Thymus (tissue), 11 donors: ENCODE measurements around the gene PRRT2. TPM values are rescaled to one million over a fixed set of nuclear protein-coding genes. Genes with fewer than 3 reads are reported as not detected.

ENCODE experiments used
- DNase-seq, 9 donors: peaks; one replicate each; pipeline ENCODE4 v3.0.0-alpha.2; 2013; ENCODE audit warnings: low spot score in 9 of 9, low read depth in 6 of 9, missing footprints in 1 of 9
- H3K27ac ChIP-seq, 2 donors: one replicate each; pipeline ENCODE4 v1.5.1; 2013; ENCODE audit warnings: control low read depth in 1 of 2, low read depth in 1 of 2, low read length in 1 of 2, mild to moderate bottlenecking in 1 of 2, moderate library complexity in 1 of 2
- H3K27me3 ChIP-seq, 2 donors: one replicate each; pipeline ENCODE4 v1.5.1; 2013; ENCODE audit warnings: low read length in 1 of 2; ENCODE audit not compliant: control insufficient read depth in 2 of 2, insufficient read depth in 1 of 2
- H3K36me3 ChIP-seq, 2 donors: one replicate each; pipeline ENCODE4 v1.5.1; 2013; ENCODE audit warnings: low read length in 1 of 2, mild to moderate bottlenecking in 1 of 2, moderate library complexity in 1 of 2; ENCODE audit not compliant: control insufficient read depth in 2 of 2, insufficient read depth in 2 of 2
- H3K4me1 ChIP-seq, 2 donors: one replicate each; pipeline ENCODE4 v1.5.1; 2013; ENCODE audit warnings: low read length in 2 of 2; ENCODE audit not compliant: control insufficient read depth in 2 of 2, insufficient read depth in 2 of 2
- H3K4me3 ChIP-seq, 2 donors: one replicate each; pipeline ENCODE4 v1.5.1; 2013; ENCODE audit warnings: low read length in 2 of 2, control low read depth in 1 of 2, mild to moderate bottlenecking in 1 of 2
- H3K9me3 ChIP-seq, 2 donors: one replicate each; pipeline ENCODE4 v1.5.1; 2013; ENCODE audit warnings: low read length in 1 of 2, mild to moderate bottlenecking in 1 of 2; ENCODE audit not compliant: control insufficient read depth in 2 of 2, insufficient read depth in 1 of 2
- WGBS: extraction: QIAGEN DNeasy Blood & Tissue Kit; methylation state at CpG from one replicate; pipeline ENCODE4 v1.1.7; 2013; 5-methylcytosine and 5-hydroxymethylcytosine counted together
- polyA plus RNA-seq: library from polyadenylated mRNA; stranded (reverse); fragments of 200-250 nt; gene quantifications from one replicate; pipeline ENCODE4 v1.2.3, GENCODE V29; 2013
- total RNA-seq: library from RNA; stranded (reverse); fragments of 120-200 nt; gene quantifications from one replicate; pipeline ENCODE4 v1.2.4, GENCODE V29; 2013
- donor health status: healthy.

PRRT2 gene
- total and polyA plus RNA-seq, 2 donors = 0.85 to 1.0 TPM

GRCh38 chr16:29837841-29838240, 25.8 kb downstream of the PRRT2 start:
- Histone ChIP-seq H3K36me3 (peaks cover 25 to 46% of the 10 kb centered on the region in 2 donors), H3K27me3 (no peaks in the 10 kb centered on the region), H3K9me3 (peaks cover 0 to 8% of the 10 kb centered on the region in 2 donors), H3K4me1 (no peaks in the 10 kb centered on the region), H3K4me3 (no peak overlapping the region), H3K27ac (no peak overlapping the region)
- DNase-seq = no peak
- WGBS = 98% methylated on average over 5 of the region's 5 CpGs

- H3K9me3 ChIP-seq = no peaks in the 10 kb centered on the region
- H3K27ac ChIP-seq = no peak overlapping the region
- no peaks in the 10 kb centered on the region for H3K4me1 ChIP-seq
- DNase-seq = no peak
- H3K36me3 ChIP-seq = peaks cover 19 to 37% of the 10 kb centered on the region in 2 donors
- no peaks in the 10 kb centered on the region for H3K27me3 ChIP-seq
- H3K4me3 ChIP-seq = no peak overlapping the region
- WGBS = 97% methylated on average over 6 of the region's 6 CpGs
Observed at GRCh38 chr16:29839822-29840221, 27.8 kb downstream of the PRRT2 start.

GRCh38 chr16:29840240-29840639, 28.2 kb downstream of the PRRT2 start:
- WGBS = 91% methylated on average over 10 of the region's 10 CpGs
- H3K27ac ChIP-seq = no peak overlapping the region
- H3K27me3 ChIP-seq = no peaks in the 10 kb centered on the region
- DNase-seq = no peak
- H3K36me3 ChIP-seq = peaks cover 19 to 36% of the 10 kb centered on the region in 2 donors
- no peak overlapping the region for H3K4me3 ChIP-seq
- no peaks in the 10 kb centered on the region for H3K9me3 ChIP-seq
- H3K4me1 ChIP-seq = no peaks in the 10 kb centered on the region

GRCh38 chr16:29841631-29842030, 29.6 kb downstream of the PRRT2 start:
- Histone ChIP-seq H3K36me3 (peaks cover 24 to 45% of the 10 kb centered on the region in 2 donors), H3K4me3 (no peak overlapping the region), H3K9me3 (no peaks in the 10 kb centered on the region), H3K4me1 (no peaks in the 10 kb centered on the region), H3K27me3 (no peaks in the 10 kb centered on the region), H3K27ac (no peak overlapping the region)
- no peak for DNase-seq
- WGBS = 97% methylated on average over 23 of the region's 23 CpGs

- over 99% methylated on average over 9 of the region's 9 CpGs for WGBS
- DNase-seq = no peak
Observed at GRCh38 chr16:29842732-29843346, 30.8 kb downstream of the PRRT2 start.

GRCh38 chr16:29843931-29844330, 31.9 kb downstream of the PRRT2 start:
- H3K4me3 ChIP-seq = no peak overlapping the region
- no peaks in the 10 kb centered on the region for H3K9me3 ChIP-seq
- H3K27ac ChIP-seq = no peak overlapping the region
- DNase-seq = no peak
- WGBS = 97% methylated on average over 8 of the region's 8 CpGs
- peaks cover 3 to 8% of the 10 kb centered on the region in 2 donors for H3K4me1 ChIP-seq
- peaks cover 27 to 48% of the 10 kb centered on the region in 2 donors for H3K36me3 ChIP-seq
- no peaks in the 10 kb centered on the region for H3K27me3 ChIP-seq

More at GRCh38 chr16:29842732-29843346, 30.8 kb downstream of the PRRT2 start:
- Histone ChIP-seq H3K4me1 (no peaks in the 10 kb centered on the region), H3K4me3 (no peak overlapping the region), H3K27ac (no peak overlapping the region), H3K27me3 (no peaks in the 10 kb centered on the region), H3K36me3 (peaks cover 26 to 50% of the 10 kb centered on the region in 2 donors), H3K9me3 (no peaks in the 10 kb centered on the region)

- Histone ChIP-seq H3K27me3 (no peaks in the 10 kb centered on the region), H3K9me3 (no peaks in the 10 kb centered on the region), H3K4me1 (peaks cover 3 to 12% of the 10 kb centered on the region in 2 donors), H3K27ac (no peak overlapping the region), H3K36me3 (peaks cover 22 to 46% of the 10 kb centered on the region in 2 donors), H3K4me3 (no peak overlapping the region)
- WGBS = 96% methylated on average over 28 of the region's 28 CpGs
- DNase-seq = no peak
Observed at GRCh38 chr16:29844575-29845331, 32.8 kb downstream of the PRRT2 start.

- Histone ChIP-seq H3K4me3 (no peak overlapping the region), H3K36me3 (peaks cover 22 to 40% of the 10 kb centered on the region in 2 donors), H3K27me3 (no peaks in the 10 kb centered on the region), H3K4me1 (peaks cover 3 to 12% of the 10 kb centered on the region in 2 donors), H3K27ac (no peak overlapping the region), H3K9me3 (no peaks in the 10 kb centered on the region)
- DNase-seq = no peak
- WGBS = 98% methylated on average over 18 of the region's 18 CpGs
Observed at GRCh38 chr16:29845656-29846055, 33.7 kb downstream of the PRRT2 start.
